Vagina (tissue), 2 donors: Measurements from ENCODE around the gene OAT. TPM values are rescaled to one million over a fixed set of nuclear protein-coding genes. Genes with fewer than 3 reads are reported as not detected.

Source experiments
- DNase-seq, 2 donors: peaks; one replicate each; pipeline ENCODE4 v3.0.0-alpha.2; 2017; ENCODE audit errors: extremely low spot score in 2 of 2
- H3K27ac ChIP-seq: fragments of 200-600 bp; sonication (generic); one replicate; pipeline ENCODE4 v1.5.1; 2019
- H3K27me3 ChIP-seq: fragments of 200-600 bp; sonication (generic); one replicate; pipeline ENCODE4 v1.5.1; 2019
- H3K36me3 ChIP-seq, 2 donors: fragments of 200-600 bp; sonication (generic); one replicate each; pipeline ENCODE4 v1.5.1; 2017 to 2019
- H3K4me1 ChIP-seq: fragments of 200-600 bp; sonication (generic); one replicate; pipeline ENCODE4 v1.5.1; 2019
- H3K4me3 ChIP-seq, 2 donors: fragments of 200-600 bp; sonication (generic); 1 replicate in 1 of 2; 2 replicates in 1 of 2; pipeline ENCODE4 v1.5.1; 2016 to 2019
- H3K9me3 ChIP-seq: fragments of 200-600 bp; sonication (generic); one replicate; pipeline ENCODE4 v1.5.1; 2019
- POLR2A ChIP-seq, 2 donors: fragments of 450-650 bp; IDR thresholded peaks; one replicate each; pipeline ENCODE4 v1.6.1; 2017; ENCODE audit warnings: antibody characterized with exemption in 2 of 2, mild to moderate bottlenecking in 2 of 2, moderate library complexity in 2 of 2
- POLR2AphosphoS5 ChIP-seq, 2 donors: sonication (generic); formaldehyde crosslinking; IDR thresholded peaks; one replicate each; pipeline ENCODE4 v1.9.0; 2017; ENCODE audit warnings: antibody characterized with exemption in 2 of 2, mild to moderate bottlenecking in 2 of 2, low read depth in 1 of 2; ENCODE audit not compliant: insufficient read depth in 1 of 2
- intact Hi-C: fragments of 100-400 bp; cut with DNase I; formaldehyde crosslinking; loops from one replicate; pipeline ENCODE4 v1.15.1; 2023
- total RNA-seq: library from RNA; depleted of rRNA; stranded (reverse); fragments of >200 nt; gene quantifications from one replicate; pipeline ENCODE4 v1.2.3, GENCODE V29; 2016
- TF ChIP-seq, protein P1 (sequence below), 3 experiments: fragments of 450-650 bp in 2 of 3; fragments of 200-600 bp in 1 of 3; sonication (generic) in 1 of 3; IDR thresholded peaks; one replicate each; pipeline ENCODE4 v1.5.1; 2017 to 2019; ENCODE audit warnings: antibody characterized with exemption in 3 of 3, mild to moderate bottlenecking in 2 of 3, moderate library complexity in 2 of 3

Gene OAT
- total RNA-seq, 1 donor from 2014 or later, result 83.2 TPM

DNA sequence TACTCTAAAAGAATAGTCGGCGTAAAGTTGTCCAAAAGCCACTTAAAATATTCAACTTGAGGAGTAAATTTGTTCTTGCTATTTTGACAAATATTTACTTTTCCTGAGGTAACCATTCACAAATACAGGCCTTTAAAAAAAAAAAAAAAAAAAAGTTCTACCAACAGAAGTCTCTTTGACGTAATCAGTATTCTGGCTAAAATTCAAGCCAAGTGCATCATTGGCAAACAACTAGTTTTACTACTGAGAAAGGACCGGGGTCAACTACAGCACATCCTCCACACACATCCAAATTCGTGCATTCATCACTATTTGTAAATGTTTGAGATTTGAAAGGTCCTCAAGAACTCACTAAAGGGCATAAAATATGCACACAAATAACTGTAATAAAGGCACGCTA lies 2.0 kb downstream of the OAT start:
- intact Hi-C loops, result no loop called here
- Histone ChIP-seq H3K4me3 (peak overlapping the region in 1 of 2 donors; percentile 64), H3K4me1 (peaks cover 53% of the 10 kb centered on the region)

DNA sequence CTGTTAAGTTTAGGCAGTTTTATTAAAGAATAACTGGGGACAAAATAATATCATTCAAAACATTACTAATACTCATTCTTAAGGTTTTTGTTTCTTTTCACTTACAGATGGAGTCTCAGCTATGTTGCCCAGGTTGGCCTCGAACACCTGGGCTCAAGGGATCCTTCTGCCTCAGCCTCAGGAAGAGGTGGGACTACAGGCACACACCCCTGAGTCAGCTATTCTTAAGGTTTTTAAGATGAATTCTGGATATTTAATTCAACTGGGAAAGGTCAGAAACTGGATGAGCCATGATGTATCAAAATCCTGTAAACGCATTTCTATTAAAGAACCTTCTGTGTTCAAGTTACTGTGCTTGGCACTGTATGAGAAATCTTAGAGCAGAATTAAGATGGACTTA lies 3.5 kb downstream of the OAT start:
- Histone ChIP-seq H3K4me1 (peaks cover 55% of the 10 kb centered on the region), H3K27me3 (no peaks in the 10 kb centered on the region), H3K9me3 (no peaks in the 10 kb centered on the region), H3K36me3 (peaks cover 0 to 17% of the 10 kb centered on the region in 2 donors), H3K27ac (peak overlapping the region; percentile 9), H3K4me3 (no peak overlapping the region)
- intact Hi-C loops, result no loop called here
- no peak for DNase-seq
- TF ChIP-seq, protein P1, sequence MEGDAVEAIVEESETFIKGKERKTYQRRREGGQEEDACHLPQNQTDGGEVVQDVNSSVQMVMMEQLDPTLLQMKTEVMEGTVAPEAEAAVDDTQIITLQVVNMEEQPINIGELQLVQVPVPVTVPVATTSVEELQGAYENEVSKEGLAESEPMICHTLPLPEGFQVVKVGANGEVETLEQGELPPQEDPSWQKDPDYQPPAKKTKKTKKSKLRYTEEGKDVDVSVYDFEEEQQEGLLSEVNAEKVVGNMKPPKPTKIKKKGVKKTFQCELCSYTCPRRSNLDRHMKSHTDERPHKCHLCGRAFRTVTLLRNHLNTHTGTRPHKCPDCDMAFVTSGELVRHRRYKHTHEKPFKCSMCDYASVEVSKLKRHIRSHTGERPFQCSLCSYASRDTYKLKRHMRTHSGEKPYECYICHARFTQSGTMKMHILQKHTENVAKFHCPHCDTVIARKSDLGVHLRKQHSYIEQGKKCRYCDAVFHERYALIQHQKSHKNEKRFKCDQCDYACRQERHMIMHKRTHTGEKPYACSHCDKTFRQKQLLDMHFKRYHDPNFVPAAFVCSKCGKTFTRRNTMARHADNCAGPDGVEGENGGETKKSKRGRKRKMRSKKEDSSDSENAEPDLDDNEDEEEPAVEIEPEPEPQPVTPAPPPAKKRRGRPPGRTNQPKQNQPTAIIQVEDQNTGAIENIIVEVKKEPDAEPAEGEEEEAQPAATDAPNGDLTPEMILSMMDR (IDR thresholded peaks at IDR 0.05), result no peak
- TF ChIP-seq POLR2A (IDR thresholded peaks at IDR 0.05), result no peak
- no peak for TF ChIP-seq POLR2AphosphoS5 (IDR thresholded peaks at IDR 0.05; ENCODE audit: insufficient read depth in 1 of 2, low read depth in 1 of 2)

More for the DNA sequence above, 2.0 kb downstream of the OAT start:
- Histone ChIP-seq H3K27me3 (no peaks in the 10 kb centered on the region), H3K27ac (peak overlapping the region; percentile 9), H3K9me3 (no peaks in the 10 kb centered on the region), H3K36me3 (peaks cover 0 to 8% of the 10 kb centered on the region in 2 donors)
- DNase-seq, result no peak
- TF ChIP-seq POLR2AphosphoS5 (IDR thresholded peaks at IDR 0.05; ENCODE audit: insufficient read depth in 1 of 2, low read depth in 1 of 2), result peak in 1 of 2 donors; percentile 23
- TF ChIP-seq, protein P1 (IDR thresholded peaks at IDR 0.05), result no peak

DNA sequence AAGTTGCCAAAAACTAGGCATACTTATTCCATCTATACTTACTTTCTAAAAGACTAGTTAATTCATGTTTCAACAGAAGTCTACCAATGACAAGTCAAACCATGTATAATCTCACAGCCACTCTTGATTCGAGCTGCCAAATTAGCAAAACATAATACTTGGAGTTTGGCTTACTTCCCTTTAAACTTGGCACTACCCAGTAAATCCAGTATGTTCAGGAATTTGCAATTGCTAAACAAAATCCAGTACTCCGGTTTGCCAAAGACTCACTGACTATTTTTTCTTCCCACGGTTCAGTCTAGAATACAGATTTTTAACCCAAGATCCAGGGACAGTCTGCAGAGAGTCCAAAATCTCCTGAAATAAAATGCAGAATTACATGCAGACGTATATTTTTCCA lies 4.6 kb downstream of the OAT start:
- intact Hi-C loops, result no loop called here
- Histone ChIP-seq H3K27ac (peak overlapping the region; percentile 9), H3K9me3 (no peaks in the 10 kb centered on the region), H3K4me1 (peaks cover 62% of the 10 kb centered on the region), H3K27me3 (no peaks in the 10 kb centered on the region), H3K36me3 (peaks cover 0 to 18% of the 10 kb centered on the region in 2 donors), H3K4me3 (no peak overlapping the region)
- DNase-seq, result no peak
- TF ChIP-seq, protein P1 (IDR thresholded peaks at IDR 0.05), result no peak
- peak in 1 of 2 donors; percentile 5 for TF ChIP-seq POLR2AphosphoS5 (IDR thresholded peaks at IDR 0.05; ENCODE audit: insufficient read depth in 1 of 2, low read depth in 1 of 2)

DNA sequence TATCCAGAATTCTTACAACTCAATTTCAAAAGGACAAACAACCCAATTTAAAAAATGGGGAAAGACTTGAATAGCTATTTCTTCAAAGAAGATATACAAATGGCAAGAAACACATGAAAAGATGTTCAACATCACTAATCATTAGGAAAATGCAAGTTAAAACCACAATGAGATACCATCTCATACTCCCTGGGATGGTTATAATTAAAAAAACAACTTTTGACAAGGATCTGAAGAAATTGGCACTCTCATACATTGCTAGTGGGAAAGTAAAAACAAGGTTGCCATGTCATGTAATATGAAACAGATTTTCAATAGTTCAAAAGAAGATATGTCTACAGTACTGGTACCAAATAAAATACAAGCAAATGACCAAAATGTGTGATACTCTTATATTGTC lies 9.0 kb downstream of the OAT start:
- Histone ChIP-seq H3K4me3 (no peak overlapping the region), H3K36me3 (peaks cover 3 to 54% of the 10 kb centered on the region in 2 donors), H3K27ac (no peak overlapping the region), H3K4me1 (peaks cover 30% of the 10 kb centered on the region), H3K27me3 (no peaks in the 10 kb centered on the region), H3K9me3 (no peaks in the 10 kb centered on the region)
- intact Hi-C loops, result no loop called here
- TF ChIP-seq POLR2AphosphoS5 (IDR thresholded peaks at IDR 0.05; ENCODE audit: insufficient read depth in 1 of 2, low read depth in 1 of 2) (no peak), POLR2A (IDR thresholded peaks at IDR 0.05) (no peak)
- TF ChIP-seq, protein P1 (IDR thresholded peaks at IDR 0.05), result no peak
- DNase-seq, result no peak

DNA sequence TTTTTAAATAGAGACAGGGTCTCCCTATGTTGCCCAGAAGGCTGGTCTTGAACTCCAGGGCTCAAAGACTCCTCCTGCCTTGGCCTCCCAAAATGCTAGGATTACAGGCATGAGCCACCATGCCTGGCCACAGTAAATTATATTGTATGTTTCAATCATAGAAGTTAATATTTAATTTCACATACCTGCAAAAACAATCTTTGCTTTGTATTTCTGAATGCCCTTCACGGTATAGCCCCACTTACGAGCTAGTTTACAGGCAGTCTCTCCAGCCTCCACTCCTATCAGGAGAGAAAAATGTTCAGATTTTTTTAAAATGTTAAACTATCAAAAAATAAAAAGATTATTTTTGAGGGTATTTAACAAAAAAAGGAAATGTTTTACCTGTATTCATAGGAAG lies 10.4 kb downstream of the OAT start:
- peaks cover 3 to 65% of the 10 kb centered on the region in 2 donors for H3K36me3 ChIP-seq
- intact Hi-C loops, result no loop called here
- H3K27me3 ChIP-seq, result no peaks in the 10 kb centered on the region
- no peaks in the 10 kb centered on the region for H3K9me3 ChIP-seq
- H3K4me3 ChIP-seq, result no peak overlapping the region
- TF ChIP-seq POLR2AphosphoS5 (IDR thresholded peaks at IDR 0.05; ENCODE audit: insufficient read depth in 1 of 2, low read depth in 1 of 2), result no peak
- TF ChIP-seq POLR2A (IDR thresholded peaks at IDR 0.05), result no peak
- TF ChIP-seq, protein P1 (IDR thresholded peaks at IDR 0.05), result no peak
- no peak overlapping the region for H3K27ac ChIP-seq
- DNase-seq, result no peak
- peaks cover 16% of the 10 kb centered on the region for H3K4me1 ChIP-seq
